Measurements from ENCODE around the gene CAPG.
"Not testable (repeated sequence)": the region's sequence is repeated elsewhere in the genome, so short reads cannot be mapped to it uniquely, and the experiment has no call there.

Gene CAPG

GRCh38 chr2:85396531-85397470 lies 13.4 kb downstream of the CAPG start:
- no peak for DNase-seq

- DNase-seq: no peak
These were observed 14.2 kb downstream of the CAPG start for GRCh38 chr2:85395912-85396475.

GRCh38 chr2:85394976-85395375 lies 15.2 kb downstream of the CAPG start:
- no peak for DNase-seq

- no peak for DNase-seq
These were observed 15.9 kb downstream of the CAPG start for GRCh38 chr2:85394261-85394681.

GRCh38 chr2:85393836-85394235 lies 16.3 kb downstream of the CAPG start:
- DNase-seq: no peak

GRCh38 chr2:85390941-85391669 lies 19.1 kb downstream of the CAPG start:
- peak; percentile 32 for DNase-seq

- no peak for DNase-seq
These were observed 21.2 kb downstream of the CAPG start for GRCh38 chr2:85388878-85389538.

GRCh38 chr2:85387754-85388153 lies 22.4 kb downstream of the CAPG start:
- DNase-seq: no peak

- DNase-seq: no peak
These were observed 24.4 kb downstream of the CAPG start for GRCh38 chr2:85385746-85386145.

GRCh38 chr2:85383850-85384249 lies 26.3 kb downstream of the CAPG start:
- DNase-seq: no peak

GRCh38 chr2:85383151-85383550 lies 27.0 kb downstream of the CAPG start:
- DNase-seq: peak; percentile 42

- no peak for DNase-seq
These were observed 30.1 kb downstream of the CAPG start for GRCh38 chr2:85380048-85380447.

- no peak for DNase-seq
These were observed 31.9 kb downstream of the CAPG start for GRCh38 chr2:85378257-85378656.

GRCh38 chr2:85377083-85377482 lies 33.1 kb downstream of the CAPG start:
- DNase-seq: no peak

- peak; percentile 21 for DNase-seq
These were observed 33.7 kb downstream of the CAPG start for GRCh38 chr2:85376291-85377065.

- DNase-seq: no peak
These were observed 39.1 kb downstream of the CAPG start for GRCh38 chr2:85371045-85371444.

GRCh38 chr2:85369500-85369899 lies 40.7 kb downstream of the CAPG start:
- peak; percentile 39 for DNase-seq

- DNase-seq: no peak
These were observed 41.2 kb downstream of the CAPG start for GRCh38 chr2:85368921-85369320.

- no peak for DNase-seq
These were observed 43.0 kb downstream of the CAPG start for GRCh38 chr2:85367180-85367579.

GRCh38 chr2:85362653-85363387 lies 47.3 kb downstream of the CAPG start:
- not testable (repeated sequence) for DNase-seq

- DNase-seq: no peak
These were observed 52.4 kb downstream of the CAPG start for GRCh38 chr2:85357736-85358135.
